PC-3 (cell line): ENCODE results near the gene UBE2E2.

ENCODE experiments used
- CTCF ChIP-seq: fragments of 300-600 bp; sonication (generic); conservative IDR thresholded peaks from 2 replicates; pipeline ENCODE4 v1.5.1; 2017; ENCODE audit warnings: antibody characterized with exemption, low read depth, mild to moderate bottlenecking, low read length
- EZH2 ChIP-seq: fragments of 300-600 bp; sonication (generic); IDR thresholded peaks from one replicate; pipeline ENCODE4 v1.6.1; 2017; ENCODE audit warnings: antibody characterized with exemption, mild to moderate bottlenecking, low read length; ENCODE audit not compliant: unreplicated experiment

GRCh38 chr3:23239211-23240068, 36.3 kb downstream of the UBE2E2 start:
- TF ChIP-seq CTCF = no peak
- no peak for TF ChIP-seq EZH2
